ENCODE measurements around the gene MRGPRG. TPM values are rescaled to one million over a fixed set of nuclear protein-coding genes. Genes with fewer than 3 reads are reported as not detected.

Gene MRGPRG
- total RNA-seq, 2 experiments from 2014 or later: not detected

GRCh38 chr11:3223932-3224381 is 5.3 kb upstream of the MRGPRG start:
- H3K36me3 ChIP-seq (ENCODE audit: insufficient read depth, low read length): no peaks in the 10 kb centered on the region
- CTCF ChIA-PET: no interaction called here
- no peak for TF ChIP-seq CTCF (IDR thresholded peaks at IDR 0.05)

GRCh38 chr11:3222941-3223915 is 4.6 kb upstream of the MRGPRG start:
- H3K4me1 Mint-ChIP-seq (ENCODE audit: low read depth): peaks cover 8% of the 10 kb centered on the region
- no peak overlapping the region for H3K27ac ChIP-seq (ENCODE audit: low read depth in 1 of 2, low read length in 2 of 2)
- no peak overlapping the region for H3K4me3 Mint-ChIP-seq
- no peaks in the 10 kb centered on the region for H3K36me3 Mint-ChIP-seq (ENCODE audit: low read depth)
- H3K27ac Mint-ChIP-seq: no peak overlapping the region
- peaks cover 0 to 8% of the 10 kb centered on the region in 2 experiments for H3K9me3 ChIP-seq (ENCODE audit: control insufficient read depth in 1 of 2, insufficient read depth in 1 of 2, low read length in 2 of 2)
- no peak for TF ChIP-seq CTCF (IDR thresholded peaks at IDR 0.05)
- intact Hi-C loops (cut with DNase I, micrococcal nuclease): no loop called here
- ATAC-seq (ENCODE audit: poor library complexity): no peak
- H3K36me3 ChIP-seq (ENCODE audit: insufficient read depth, low read length): no peaks in the 10 kb centered on the region
- CTCF ChIA-PET: no interaction called here
- DNase-seq: peak in 2 of 14 experiments; percentile 11 to 32
- peaks cover 10% of the 10 kb centered on the region for H3K4me1 ChIP-seq (ENCODE audit: insufficient read depth, low read length)
- no peaks in the 10 kb centered on the region for H3K9me3 Mint-ChIP-seq
- peaks cover 12% of the 10 kb centered on the region for H3K27me3 Mint-ChIP-seq
- POLR2A ChIA-PET: no interaction called here
- no peak overlapping the region for H3K4me3 ChIP-seq (ENCODE audit: low read length)
- H3K27me3 ChIP-seq (ENCODE audit: control insufficient read depth in 1 of 2, insufficient read depth in 2 of 2, low read length in 2 of 2): peaks cover 0 to 2% of the 10 kb centered on the region in 2 experiments

More at GRCh38 chr11:3223932-3224381, 5.3 kb upstream of the MRGPRG start:
- H3K27ac Mint-ChIP-seq: no peak overlapping the region
- H3K27me3 Mint-ChIP-seq: peaks cover 12% of the 10 kb centered on the region
- Histone ChIP-seq H3K9me3 (ENCODE audit: control insufficient read depth in 1 of 2, insufficient read depth in 1 of 2, low read length in 2 of 2) (peaks cover 0 to 10% of the 10 kb centered on the region in 2 experiments), H3K27ac (ENCODE audit: low read depth in 1 of 2, low read length in 2 of 2) (no peak overlapping the region), H3K4me3 (ENCODE audit: low read length) (no peak overlapping the region), H3K4me1 (ENCODE audit: insufficient read depth, low read length) (peaks cover 10% of the 10 kb centered on the region), H3K27me3 (ENCODE audit: control insufficient read depth in 1 of 2, insufficient read depth in 2 of 2, low read length in 2 of 2) (no peaks in the 10 kb centered on the region)
- ATAC-seq (ENCODE audit: poor library complexity) (no peak), DNase-seq (no peak)
- intact Hi-C loops (cut with DNase I, micrococcal nuclease): no loop called here
- H3K36me3 Mint-ChIP-seq (ENCODE audit: low read depth): no peaks in the 10 kb centered on the region
- H3K4me1 Mint-ChIP-seq (ENCODE audit: low read depth): peaks cover 8% of the 10 kb centered on the region
- H3K4me3 Mint-ChIP-seq: no peak overlapping the region
- H3K9me3 Mint-ChIP-seq: no peaks in the 10 kb centered on the region
- POLR2A ChIA-PET: no interaction called here

- CTCF ChIA-PET: no interaction called here
Measured at GRCh38 chr11:3222003-3222855, 3.6 kb upstream of the MRGPRG start.

More at GRCh38 chr11:3222003-3222855, 3.6 kb upstream of the MRGPRG start:
- no peak for TF ChIP-seq CTCF (IDR thresholded peaks at IDR 0.05)
- peak in 1 of 14 experiments; percentile 7 for DNase-seq
- POLR2A ChIA-PET: no interaction called here
- Histone ChIP-seq H3K27ac (ENCODE audit: low read depth in 1 of 2, low read length in 2 of 2) (no peak overlapping the region), H3K27me3 (ENCODE audit: control insufficient read depth in 1 of 2, insufficient read depth in 2 of 2, low read length in 2 of 2) (peaks cover 2 to 5% of the 10 kb centered on the region in 2 experiments), H3K9me3 (ENCODE audit: control insufficient read depth in 1 of 2, insufficient read depth in 1 of 2, low read length in 2 of 2) (peaks cover 0 to 4% of the 10 kb centered on the region in 2 experiments), H3K4me3 (ENCODE audit: low read length) (no peak overlapping the region), H3K4me1 (ENCODE audit: insufficient read depth, low read length) (peaks cover 10% of the 10 kb centered on the region), H3K36me3 (ENCODE audit: insufficient read depth, low read length) (no peaks in the 10 kb centered on the region)
- peaks cover 13% of the 10 kb centered on the region for H3K27me3 Mint-ChIP-seq
- intact Hi-C loops (cut with DNase I, micrococcal nuclease): no loop called here
- H3K27ac Mint-ChIP-seq: no peak overlapping the region
- no peaks in the 10 kb centered on the region for H3K9me3 Mint-ChIP-seq
- H3K36me3 Mint-ChIP-seq (ENCODE audit: low read depth): no peaks in the 10 kb centered on the region
- no peak overlapping the region for H3K4me3 Mint-ChIP-seq
- H3K4me1 Mint-ChIP-seq (ENCODE audit: low read depth): peaks cover 8% of the 10 kb centered on the region
- ATAC-seq (ENCODE audit: poor library complexity): no peak

Data from CD4-positive, alpha-beta T cell (primary cell).